ENCODE data around the gene PEX10.

Gene PEX10

GRCh38 chr1:2437617-2438016 is 25.3 kb upstream of the PEX10 start:
- Histone ChIP-seq H3K27ac (no peak overlapping the region), H3K4me2 (ENCODE audit: low read length) (no peak overlapping the region), H3K36me3 (ENCODE audit: control insufficient read depth, insufficient read depth, low read length) (no peaks in the 10 kb centered on the region), H3K9me3 (ENCODE audit: control insufficient read depth, low read length) (no peaks in the 10 kb centered on the region), H2AFZ (no peak overlapping the region), H3K79me2 (no peaks in the 10 kb centered on the region), H3K27me3 (ENCODE audit: control insufficient read depth, insufficient read depth, low read length) (peaks cover 5% of the 10 kb centered on the region), H3K4me1 (no peaks in the 10 kb centered on the region), H3K4me3 (ENCODE audit: low read depth, low read length) (no peak overlapping the region), H3K9ac (no peak overlapping the region)
- no peak for TF ChIP-seq CTCF (IDR thresholded peaks at IDR 0.05)

GRCh38 chr1:2436876-2437275 is 24.5 kb upstream of the PEX10 start:
- no peak for TF ChIP-seq CTCF (IDR thresholded peaks at IDR 0.05)
- peaks cover 5% of the 10 kb centered on the region for H3K27me3 ChIP-seq (ENCODE audit: control insufficient read depth, insufficient read depth, low read length)

GRCh38 chr1:2435746-2436355 is 23.5 kb upstream of the PEX10 start:
- Histone ChIP-seq H2AFZ (no peak overlapping the region), H3K4me3 (ENCODE audit: low read depth, low read length) (no peak overlapping the region), H3K4me2 (ENCODE audit: low read length) (no peak overlapping the region), H3K36me3 (ENCODE audit: control insufficient read depth, insufficient read depth, low read length) (no peaks in the 10 kb centered on the region), H3K9me3 (ENCODE audit: control insufficient read depth, low read length) (no peaks in the 10 kb centered on the region), H3K4me1 (no peaks in the 10 kb centered on the region), H3K27me3 (ENCODE audit: control insufficient read depth, insufficient read depth, low read length) (peaks cover 5% of the 10 kb centered on the region), H3K79me2 (no peaks in the 10 kb centered on the region), H3K9ac (no peak overlapping the region), H3K27ac (no peak overlapping the region)
- TF ChIP-seq CTCF (IDR thresholded peaks at IDR 0.05), result no peak

More at GRCh38 chr1:2436876-2437275, 24.5 kb upstream of the PEX10 start:
- H3K4me1 ChIP-seq, result no peaks in the 10 kb centered on the region
- no peaks in the 10 kb centered on the region for H3K9me3 ChIP-seq (ENCODE audit: control insufficient read depth, low read length)
- H3K79me2 ChIP-seq, result no peaks in the 10 kb centered on the region
- no peak overlapping the region for H2AFZ ChIP-seq
- no peak overlapping the region for H3K4me2 ChIP-seq (ENCODE audit: low read length)
- H3K9ac ChIP-seq, result no peak overlapping the region
- no peak overlapping the region for H3K27ac ChIP-seq
- no peaks in the 10 kb centered on the region for H3K36me3 ChIP-seq (ENCODE audit: control insufficient read depth, insufficient read depth, low read length)
- H3K4me3 ChIP-seq (ENCODE audit: low read depth, low read length), result no peak overlapping the region

- no peak overlapping the region for H3K4me3 ChIP-seq (ENCODE audit: low read depth, low read length)
These were observed 22.7 kb upstream of the PEX10 start for GRCh38 chr1:2435091-2435490.

More at GRCh38 chr1:2435091-2435490, 22.7 kb upstream of the PEX10 start:
- no peaks in the 10 kb centered on the region for H3K4me1 ChIP-seq
- no peak overlapping the region for H3K4me2 ChIP-seq (ENCODE audit: low read length)
- no peak overlapping the region for H2AFZ ChIP-seq
- H3K9me3 ChIP-seq (ENCODE audit: control insufficient read depth, low read length), result no peaks in the 10 kb centered on the region
- H3K36me3 ChIP-seq (ENCODE audit: control insufficient read depth, insufficient read depth, low read length), result no peaks in the 10 kb centered on the region
- TF ChIP-seq CTCF (IDR thresholded peaks at IDR 0.05), result no peak
- peaks cover 5% of the 10 kb centered on the region for H3K27me3 ChIP-seq (ENCODE audit: control insufficient read depth, insufficient read depth, low read length)
- no peak overlapping the region for H3K27ac ChIP-seq
- no peaks in the 10 kb centered on the region for H3K79me2 ChIP-seq
- no peak overlapping the region for H3K9ac ChIP-seq
